ENCODE data around the gene RAD51B.

Gene RAD51B

GRCh38 chr14:68154275-68154674, 334.7 kb downstream of the RAD51B start:
- DNase-seq: no peak

- DNase-seq: no peak
These were observed 338.4 kb downstream of the RAD51B start for GRCh38 chr14:68157971-68158371.

- DNase-seq: no peak
These were observed 339.1 kb downstream of the RAD51B start for GRCh38 chr14:68158640-68159039.

GRCh38 chr14:68159701-68160633, 340.4 kb downstream of the RAD51B start:
- no peak for DNase-seq

- no peak for DNase-seq
These were observed 341.4 kb downstream of the RAD51B start for GRCh38 chr14:68160779-68161546.

- no peak for DNase-seq
These were observed 343.3 kb downstream of the RAD51B start for GRCh38 chr14:68162887-68163286.

GRCh38 chr14:68164711-68165113, 345.1 kb downstream of the RAD51B start:
- DNase-seq: no peak

- no peak for DNase-seq
These were observed 345.8 kb downstream of the RAD51B start for GRCh38 chr14:68165274-68165843.

GRCh38 chr14:68166731-68167382, 347.3 kb downstream of the RAD51B start:
- no peak for DNase-seq

- DNase-seq: no peak
These were observed 348.0 kb downstream of the RAD51B start for GRCh38 chr14:68167383-68168087.

- no peak for DNase-seq
These were observed 349.0 kb downstream of the RAD51B start for GRCh38 chr14:68168460-68169109.

GRCh38 chr14:68172216-68172615, 352.6 kb downstream of the RAD51B start:
- DNase-seq: no peak

- no peak for DNase-seq
These were observed 353.0 kb downstream of the RAD51B start for GRCh38 chr14:68172627-68173026.

- DNase-seq: no peak
These were observed 353.8 kb downstream of the RAD51B start for GRCh38 chr14:68173227-68173972.

- DNase-seq: no peak
These were observed 354.9 kb downstream of the RAD51B start for GRCh38 chr14:68174446-68174845.

- no peak for DNase-seq
These were observed 357.1 kb downstream of the RAD51B start for GRCh38 chr14:68176687-68177086.

- no peak for DNase-seq
These were observed 358.1 kb downstream of the RAD51B start for GRCh38 chr14:68177728-68178127.

GRCh38 chr14:68178282-68178681, 358.7 kb downstream of the RAD51B start:
- DNase-seq: no peak

GRCh38 chr14:68181519-68182326, 362.1 kb downstream of the RAD51B start:
- DNase-seq: no peak

- no peak for DNase-seq
These were observed 362.9 kb downstream of the RAD51B start for GRCh38 chr14:68182492-68182891.
